H1 (cell line): Measurements from ENCODE around the gene DOCK3. TPM values are rescaled to one million over a fixed set of nuclear protein-coding genes. Genes with fewer than 3 reads are reported as not detected.
A peak's percentile ranks its signal among the peaks of the same experiment; 100 is the strongest.

Experiments used
- CTCF ChIA-PET: fragments of 300-600 bp; sonication (Branson Sonifier 250); formaldehyde crosslinking; loops from one replicate; lab custom pipeline; 2021; ENCODE audit not compliant: partially characterized antibody; lab: Charles Lee
- POLR2A ChIA-PET: fragments of 300-600 bp; sonication (Branson Sonifier 250); formaldehyde crosslinking; loops from one replicate; lab custom pipeline; 2021; ENCODE audit warnings: inconsistent platforms; ENCODE audit not compliant: partially characterized antibody; lab: Charles Lee
- DNase-seq, 2 experiments: peaks; one replicate each; pipeline versions ENCODE4 v3.0.0 to v3.0.0-alpha.2; 2010 to 2022; ENCODE audit warnings: low spot score in 2 of 2, low read depth in 1 of 2, mixed read lengths in 1 of 2
- FAIRE-seq: peaks from 2 replicates; lab custom pipeline; 2011; peaks lifted over from hg19 to GRCh38; lab: Jason Lieb, UNC
- H2AFZ ChIP-seq: 2 replicates; pipeline ENCODE4 v1.8.1; 2012; ENCODE audit warnings: low read length, inconsistent platforms
- H2AK5ac ChIP-seq: 2 replicates; pipeline ENCODE4 v1.6.1; 2013; ENCODE audit warnings: low read depth, low read length
- H2BK120ac ChIP-seq: replicated peaks from 2 replicates; pipeline ENCODE3; 2013; ENCODE audit warnings: low read depth, low read length, inconsistent platforms
- H2BK12ac ChIP-seq: 2 replicates; pipeline ENCODE4 v1.6.1; 2013; ENCODE audit warnings: low read depth, low read length
- H2BK15ac ChIP-seq: 2 replicates; pipeline ENCODE4 v1.6.1; 2013; ENCODE audit warnings: low read length
- H2BK20ac ChIP-seq: 2 replicates; pipeline ENCODE4 v1.6.1; 2013; ENCODE audit warnings: low read length
- H2BK5ac ChIP-seq: 2 replicates; pipeline ENCODE4 v1.6.1; 2013; ENCODE audit warnings: low read depth, low read length
- H3K14ac ChIP-seq: 2 replicates; pipeline ENCODE4 v1.6.1; 2013; ENCODE audit warnings: inconsistent platforms; ENCODE audit not compliant: insufficient read length
- H3K18ac ChIP-seq: 2 replicates; pipeline ENCODE4 v1.6.1; 2013; ENCODE audit warnings: low read length; ENCODE audit errors: extremely low read depth
- H3K23ac ChIP-seq: 2 replicates; pipeline ENCODE4 v1.6.1; 2013; ENCODE audit warnings: inconsistent platforms; ENCODE audit not compliant: insufficient read length
- H3K23me2 ChIP-seq: 2 replicates; pipeline ENCODE4 v1.6.1; 2013; ENCODE audit warnings: low read depth, low read length
- H3K27ac ChIP-seq: 2 replicates; pipeline ENCODE4 v1.6.1; 2011; ENCODE audit warnings: low read depth, low read length, inconsistent platforms
- H3K27me3 ChIP-seq, 4 experiments: replicated peaks in 1 of 4; 1 replicate in 1 of 4; 2 replicates in 3 of 4; pipeline versions ENCODE4 v1.6.1 to v1.8.1; 2011 to 2013; ENCODE audit warnings: low read length in 3 of 4, mild to moderate bottlenecking in 3 of 4, inconsistent platforms in 2 of 4, mixed read lengths in 2 of 4, moderate library complexity in 1 of 4; ENCODE audit not compliant: control insufficient read depth in 3 of 4, insufficient read depth in 3 of 4; ENCODE audit errors: extremely low read depth in 1 of 4
- H3K36me3 ChIP-seq, 4 experiments: 2 replicates each; pipeline versions ENCODE4 v1.6.1 to v1.8.1; 2011 to 2013; ENCODE audit warnings: mild to moderate bottlenecking in 4 of 4, low read length in 3 of 4, moderate library complexity in 2 of 4, control low read depth in 1 of 4, inconsistent platforms in 1 of 4; ENCODE audit not compliant: insufficient read depth in 4 of 4, control insufficient read depth in 2 of 4
- H3K4ac ChIP-seq: replicated peaks from 2 replicates; pipeline ENCODE3; 2013; ENCODE audit warnings: low read length, low read depth, mixed read lengths, inconsistent platforms; ENCODE audit not compliant: insufficient read length
- H3K4me1 ChIP-seq, 4 experiments: replicated peaks in 1 of 4; 1 replicate in 1 of 4; 2 replicates in 3 of 4; pipeline versions ENCODE4 v1.6.1 to v1.8.1; 2011 to 2013; ENCODE audit warnings: low read length in 3 of 4, inconsistent platforms in 2 of 4, mixed read lengths in 1 of 4; ENCODE audit not compliant: insufficient read depth in 4 of 4, control insufficient read depth in 3 of 4
- H3K4me2 ChIP-seq, 2 experiments: 2 replicates each; pipeline versions ENCODE4 v1.6.1 to v1.8.1; 2011 to 2013; ENCODE audit warnings: low read depth in 2 of 2, low read length in 2 of 2, control low read depth in 1 of 2, inconsistent platforms in 1 of 2, mild to moderate bottlenecking in 1 of 2; ENCODE audit not compliant: insufficient read depth in 1 of 2
- H3K4me3 ChIP-seq, 4 experiments: fragments of 200-600, 300-600 bp in 1 of 4; sonication (generic), shearing (Covaris generic), sonication (Bioruptor Twin) in 1 of 4; 2 replicates each; pipeline versions ENCODE4 v1.5.1 to v1.8.1; 2011 to 2016; ENCODE audit warnings: low read length in 4 of 4, low read depth in 3 of 4, control low read depth in 2 of 4, inconsistent platforms in 2 of 4, mild to moderate bottlenecking in 2 of 4, mixed read lengths in 1 of 4, moderate library complexity in 1 of 4; ENCODE audit not compliant: insufficient read depth in 2 of 4; ENCODE audit errors: extremely low read depth in 1 of 4
- H3K56ac ChIP-seq: replicated peaks from 2 replicates; pipeline ENCODE3; 2013; ENCODE audit warnings: low read depth, mild to moderate bottlenecking, mixed read lengths, low read length, inconsistent platforms; ENCODE audit not compliant: insufficient read length
- H3K79me1 ChIP-seq: 2 replicates; pipeline ENCODE4 v1.6.1; 2013; ENCODE audit warnings: low read depth, low read length, control low read depth
- H3K79me2 ChIP-seq, 2 experiments: 2 replicates each; pipeline versions ENCODE4 v1.6.1 to v1.8.1; 2012 to 2013; ENCODE audit warnings: low read length in 2 of 2, mild to moderate bottlenecking in 2 of 2, inconsistent platforms in 1 of 2; ENCODE audit not compliant: insufficient read depth in 2 of 2, control insufficient read depth in 1 of 2
- H3K9ac ChIP-seq, 4 experiments: replicated peaks in 1 of 4; 1 replicate in 1 of 4; 2 replicates in 3 of 4; pipeline versions ENCODE4 v1.6.1 to v1.8.1; 2011 to 2013; ENCODE audit warnings: low read depth in 3 of 4, low read length in 3 of 4, control low read depth in 2 of 4, mild to moderate bottlenecking in 2 of 4, moderate library complexity in 2 of 4, inconsistent platforms in 1 of 4; ENCODE audit errors: extremely low read depth in 1 of 4
- H3K9me3 ChIP-seq, 2 experiments: 2 replicates each; pipeline versions ENCODE4 v1.6.1 to v1.8.1; 2012 to 2013; ENCODE audit warnings: mild to moderate bottlenecking in 2 of 2, moderate library complexity in 2 of 2, control low read depth in 1 of 2, inconsistent platforms in 1 of 2, low read depth in 1 of 2, low read length in 1 of 2, mixed read lengths in 1 of 2; ENCODE audit not compliant: insufficient read depth in 2 of 2
- H4K20me1 ChIP-seq, 2 experiments: replicated peaks in 1 of 2; 2 replicates each; pipeline versions ENCODE3 to v1.8.1; 2011 to 2013; ENCODE audit warnings: inconsistent platforms in 2 of 2, low read length in 2 of 2, mild to moderate bottlenecking in 1 of 2; ENCODE audit not compliant: insufficient read depth in 2 of 2, control insufficient read depth in 1 of 2
- H4K5ac ChIP-seq: 2 replicates; pipeline ENCODE4 v1.6.1; 2013; ENCODE audit warnings: low read length, low read depth, mixed read lengths, inconsistent platforms; ENCODE audit not compliant: insufficient read length
- H4K8ac ChIP-seq: 2 replicates; pipeline ENCODE4 v1.8.0; 2013; ENCODE audit warnings: mild to moderate bottlenecking, moderate library complexity, low read length, inconsistent platforms; ENCODE audit not compliant: insufficient read depth; ENCODE audit errors: extremely low read depth
- H4K91ac ChIP-seq: replicated peaks from 2 replicates; pipeline ENCODE3; 2013; ENCODE audit warnings: low read length, mixed read lengths, inconsistent platforms; ENCODE audit not compliant: insufficient read length
- POLR2A ChIP-seq, 2 experiments: IDR thresholded peaks; 1 replicate in 1 of 2; 2 replicates in 1 of 2; pipeline ENCODE4 v1.6.1; 2011; ENCODE audit warnings: low read depth in 2 of 2, low read length in 2 of 2, mild to moderate bottlenecking in 2 of 2; ENCODE audit errors: control extremely low read depth in 1 of 2
- SIN3A ChIP-seq, 2 experiments: IDR thresholded peaks in 1 of 2; conservative IDR thresholded peaks in 1 of 2; 2 replicates each; pipeline ENCODE4 v1.6.1; 2011 to 2012; ENCODE audit warnings: low read length in 2 of 2, improper control_type of control experiment in 1 of 2, low read depth in 1 of 2, mild to moderate bottlenecking in 1 of 2
- SP1 ChIP-seq: IDR thresholded peaks from 2 replicates; pipeline ENCODE4 v1.6.1; 2011; ENCODE audit warnings: low read depth, low read length
- SUZ12 ChIP-seq: fragments of 200-600 bp; sonication (generic); IDR thresholded peaks from 2 replicates; pipeline ENCODE4 v1.6.1; 2012; ENCODE audit warnings: mild to moderate bottlenecking, inconsistent platforms, low read length, moderate library complexity, mixed read lengths
- TAF7 ChIP-seq: optimal IDR thresholded peaks from 2 replicates; pipeline ENCODE3; 2011; ENCODE audit warnings: low read depth, mild to moderate bottlenecking, inconsistent platforms, low read length, moderate library complexity, borderline replicate concordance
- WGBS, 2 experiments: shearing (Covaris generic) in 1 of 2; methylation state at CpG; one replicate each; pipeline versions ENCODE4 v1.1.6 to v1.1.7; 2013 to 2015; ENCODE audit warnings: low lambda C conversion rate in 2 of 2, mixed read lengths in 2 of 2, inconsistent platforms in 1 of 2, low coverage in 1 of 2, missing lambda C conversion rate in 1 of 2; ENCODE audit not compliant: insufficient replicate concordance in 2 of 2, insufficient coverage in 1 of 2, insufficient read length in 1 of 2; ENCODE audit errors: extremely low coverage in 1 of 2, missing lambda C conversion rate in 1 of 2; 5-methylcytosine and 5-hydroxymethylcytosine counted together
- polyA plus RNA-seq, 7 experiments: library from polyadenylated mRNA; depleted of rRNA in 3 of 7; stranded (reverse) in 5 of 7; unstranded in 2 of 7; fragments of >200 nt in 5 of 7; fragments of 200-250 nt in 2 of 7; gene quantifications; 1 replicate in 5 of 7; 2 replicates in 1 of 7; 4 replicates in 1 of 7; pipeline versions ENCODE4 v1.2.1 to v1.2.3, GENCODE V29; 2011 to 2013; ENCODE audit warnings: missing spikeins in 2 of 7, mixed read lengths in 2 of 7
- total RNA-seq: library from RNA; stranded (reverse); fragmentation: NEBNext Ultra II Directional; extraction: Animal tissue kit (Norgen Biotek cat#: 25700); gene quantifications from 2 replicates; pipeline ENCODE4 v1.2.1, GENCODE V29; 2021
- TF ChIP-seq, protein P1 (sequence below): IDR thresholded peaks from 2 replicates; pipeline ENCODE4 v1.6.1; 2012; ENCODE audit warnings: inconsistent platforms

DOCK3 gene
- total and polyA plus RNA-seq, 2 of the 8 experiments (the other 6 are each of a cell fraction or from before 2014, with no cell fraction given) = 2.7 to 5.0 TPM

DNA sequence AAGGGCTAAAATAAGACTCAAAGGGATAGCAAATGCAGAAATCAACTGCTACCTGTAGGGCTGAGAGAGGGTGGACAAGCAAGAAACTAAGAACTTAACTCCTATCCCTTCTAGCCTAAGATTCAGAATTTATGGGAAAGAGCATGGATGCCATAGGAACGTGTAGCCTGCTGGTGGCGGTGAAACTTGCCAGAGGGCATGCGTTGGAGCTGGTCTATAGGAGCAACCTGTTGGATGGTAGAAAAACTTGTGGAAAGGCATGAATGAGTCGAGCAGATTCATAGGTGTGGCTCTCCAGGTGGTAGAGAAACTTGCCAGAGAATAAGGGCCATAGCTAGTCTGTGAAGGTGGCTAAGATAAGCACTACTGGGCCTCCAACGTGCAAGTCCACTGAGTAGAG lies 137.2 kb downstream of the DOCK3 start:
- Histone ChIP-seq H4K20me1 (no peaks in the 10 kb centered on the region), H3K9me3 (no peaks in the 10 kb centered on the region), H4K5ac (no peak overlapping the region), H3K36me3 (no peaks in the 10 kb centered on the region), H3K4me1 (peaks cover 2 to 8% (median 7%) of the 10 kb centered on the region in 4 experiments; a peak in 6 of 7 replicates), H4K8ac (no peak overlapping the region), H2BK5ac (no peak overlapping the region), H3K4me3 (no peak overlapping the region), H3K4ac (no peak overlapping the region), H3K79me2 (no peaks in the 10 kb centered on the region), H3K9ac (peak overlapping the region in 1 of 4 experiments; percentile 5; a peak in 1 of 7 replicates), H2BK20ac (no peak overlapping the region), H3K23ac (no peak overlapping the region), H2AFZ (no peak overlapping the region), H3K18ac (no peak overlapping the region), H2BK12ac (peak overlapping the region; percentile 6; the same call in 1 of the 2 replicates), H3K79me1 (no peaks in the 10 kb centered on the region), H3K23me2 (no peaks in the 10 kb centered on the region), H2AK5ac (no peak overlapping the region), H3K27me3 (no peaks in the 10 kb centered on the region), H3K4me2 (no peak overlapping the region), H3K14ac (no peak overlapping the region), H3K56ac (no peak overlapping the region), H4K91ac (peak overlapping the region; percentile 46), H2BK15ac (no peak overlapping the region), H2BK120ac (no peak overlapping the region), H3K27ac (no peak overlapping the region)
- no peak for DNase-seq
- 92% methylated on average over 5 of the region's 5 CpGs; no CpG with 5 or more reads in 1 of the 2 experiments for WGBS, 2 experiments
- no peak for TF ChIP-seq SP1
- TF ChIP-seq POLR2A (IDR thresholded peaks at IDR 0.05; ENCODE audit: control extremely low read depth in 1 of 2, low read depth in 2 of 2, low read length in 2 of 2) = no peak
- no peak for TF ChIP-seq SIN3A (conservative IDR thresholded peaks at IDR 0.05 in 1 of 2, IDR thresholded peaks at IDR 0.05 in 1 of 2; ENCODE audit: low read depth in 1 of 2, low read length in 2 of 2)
- TF ChIP-seq, protein P1, sequence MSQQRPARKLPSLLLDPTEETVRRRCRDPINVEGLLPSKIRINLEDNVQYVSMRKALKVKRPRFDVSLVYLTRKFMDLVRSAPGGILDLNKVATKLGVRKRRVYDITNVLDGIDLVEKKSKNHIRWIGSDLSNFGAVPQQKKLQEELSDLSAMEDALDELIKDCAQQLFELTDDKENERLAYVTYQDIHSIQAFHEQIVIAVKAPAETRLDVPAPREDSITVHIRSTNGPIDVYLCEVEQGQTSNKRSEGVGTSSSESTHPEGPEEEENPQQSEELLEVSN = no peak
- TF ChIP-seq SUZ12 = no peak
- TF ChIP-seq TAF7 = no peak
- no peak for FAIRE-seq
- POLR2A ChIA-PET = no interaction called here
- CTCF ChIA-PET = interaction anchor here (0.6 kb wide), 1 partner anchor 11 kb away, joined by 3 read pairs; no protein-coding TSS in a partner anchor
